Nephron (organoid): ENCODE measurements around the gene PPP1R15B.
A peak's percentile ranks its signal among the peaks of the same experiment; 100 is the strongest.

Experiments used
- H3K27ac Mint-ChIP-seq, 3 experiments: 2 replicates each; pipeline ENCODE4 v1.8.0; 2020; ENCODE audit warnings: mixed read lengths in 3 of 3, mild to moderate bottlenecking in 2 of 3, moderate library complexity in 1 of 3
- H3K27me3 Mint-ChIP-seq: 2 replicates; pipeline ENCODE4 v1.8.0; 2021; ENCODE audit warnings: low read depth, mild to moderate bottlenecking, moderate library complexity, mixed read lengths
- H3K36me3 Mint-ChIP-seq: 2 replicates; pipeline ENCODE4 v1.8.0; 2020; ENCODE audit warnings: low read depth, mixed read lengths
- H3K4me1 Mint-ChIP-seq: 2 replicates; pipeline ENCODE4 v1.8.0; 2020; ENCODE audit warnings: mixed read lengths
- H3K4me3 Mint-ChIP-seq, 3 experiments: 2 replicates each; pipeline ENCODE4 v1.8.0; 2020; ENCODE audit warnings: mild to moderate bottlenecking in 3 of 3, mixed read lengths in 3 of 3, moderate library complexity in 2 of 3
- H3K9me3 Mint-ChIP-seq: 2 replicates; pipeline ENCODE4 v1.8.0; 2020; ENCODE audit warnings: mixed read lengths
- TF ChIP-seq, protein P1 (sequence below), 3 experiments: fragments of 200-600 bp; sonication (generic); IDR thresholded peaks; one replicate each; pipeline ENCODE4 v1.5.0; 2021; ENCODE audit warnings: antibody characterized with exemption in 3 of 3; ENCODE audit not compliant: unreplicated experiment in 3 of 3

The PPP1R15B gene

DNA sequence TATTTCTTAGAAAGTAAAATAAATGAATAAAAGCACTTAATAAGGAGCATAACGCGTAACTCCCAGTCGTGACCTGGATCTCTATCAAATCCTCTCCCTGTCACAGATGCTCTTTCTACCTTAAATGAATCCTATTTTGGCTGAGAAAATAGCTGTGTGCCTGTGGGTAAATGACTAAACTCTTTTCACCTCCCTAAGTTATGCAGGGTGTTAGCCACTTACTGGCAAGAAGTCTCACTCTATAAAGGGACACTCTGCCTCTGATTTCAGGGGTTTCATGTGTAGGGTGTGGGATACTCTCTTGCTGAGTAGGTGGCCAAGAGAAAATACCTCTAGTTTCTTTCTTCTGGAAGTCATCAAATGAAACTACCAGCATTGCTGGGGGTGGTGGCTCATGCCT is 24.3 kb upstream of the PPP1R15B start:
- TF ChIP-seq, protein P1, sequence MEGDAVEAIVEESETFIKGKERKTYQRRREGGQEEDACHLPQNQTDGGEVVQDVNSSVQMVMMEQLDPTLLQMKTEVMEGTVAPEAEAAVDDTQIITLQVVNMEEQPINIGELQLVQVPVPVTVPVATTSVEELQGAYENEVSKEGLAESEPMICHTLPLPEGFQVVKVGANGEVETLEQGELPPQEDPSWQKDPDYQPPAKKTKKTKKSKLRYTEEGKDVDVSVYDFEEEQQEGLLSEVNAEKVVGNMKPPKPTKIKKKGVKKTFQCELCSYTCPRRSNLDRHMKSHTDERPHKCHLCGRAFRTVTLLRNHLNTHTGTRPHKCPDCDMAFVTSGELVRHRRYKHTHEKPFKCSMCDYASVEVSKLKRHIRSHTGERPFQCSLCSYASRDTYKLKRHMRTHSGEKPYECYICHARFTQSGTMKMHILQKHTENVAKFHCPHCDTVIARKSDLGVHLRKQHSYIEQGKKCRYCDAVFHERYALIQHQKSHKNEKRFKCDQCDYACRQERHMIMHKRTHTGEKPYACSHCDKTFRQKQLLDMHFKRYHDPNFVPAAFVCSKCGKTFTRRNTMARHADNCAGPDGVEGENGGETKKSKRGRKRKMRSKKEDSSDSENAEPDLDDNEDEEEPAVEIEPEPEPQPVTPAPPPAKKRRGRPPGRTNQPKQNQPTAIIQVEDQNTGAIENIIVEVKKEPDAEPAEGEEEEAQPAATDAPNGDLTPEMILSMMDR (IDR thresholded peaks at IDR 0.05; ENCODE audit: unreplicated experiment in 3 of 3), result no peak
- H3K27me3 Mint-ChIP-seq, result no peaks in the 10 kb centered on the region
- H3K4me1 Mint-ChIP-seq, result peaks cover 4% of the 10 kb centered on the region
- H3K36me3 Mint-ChIP-seq, result peaks cover 67% of the 10 kb centered on the region
- H3K9me3 Mint-ChIP-seq, result no peaks in the 10 kb centered on the region
- H3K27ac Mint-ChIP-seq, result no peak overlapping the region
- H3K4me3 Mint-ChIP-seq, result no peak overlapping the region

DNA sequence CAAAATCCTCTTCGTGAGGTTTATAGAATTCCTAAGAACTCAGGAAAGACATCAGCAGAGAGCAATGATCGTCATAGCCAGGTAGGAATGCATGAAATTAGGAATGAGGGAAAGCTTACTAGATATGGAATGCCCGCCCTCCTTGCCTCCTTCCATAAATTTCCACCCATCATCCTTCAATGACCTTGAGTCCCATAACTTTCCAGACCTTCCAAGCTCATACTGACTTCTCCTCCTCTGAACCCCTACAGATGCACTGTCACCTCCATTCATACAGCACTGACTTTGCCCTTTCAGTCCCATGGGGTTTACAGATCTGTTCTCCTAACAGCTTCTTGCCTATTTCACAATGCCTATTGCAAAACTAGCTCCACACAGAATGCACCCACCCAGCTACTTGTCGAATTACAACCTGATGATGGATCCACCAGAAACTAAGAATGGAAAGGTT is 23.8 kb upstream of the PPP1R15B start:
- H3K4me3 Mint-ChIP-seq, result no peak overlapping the region
- TF ChIP-seq, protein P1 (IDR thresholded peaks at IDR 0.05; ENCODE audit: unreplicated experiment in 3 of 3), result no peak
- no peak overlapping the region for H3K27ac Mint-ChIP-seq
- no peaks in the 10 kb centered on the region for H3K27me3 Mint-ChIP-seq
- H3K36me3 Mint-ChIP-seq, result peaks cover 67% of the 10 kb centered on the region
- no peaks in the 10 kb centered on the region for H3K9me3 Mint-ChIP-seq
- H3K4me1 Mint-ChIP-seq, result peaks cover 4% of the 10 kb centered on the region

DNA sequence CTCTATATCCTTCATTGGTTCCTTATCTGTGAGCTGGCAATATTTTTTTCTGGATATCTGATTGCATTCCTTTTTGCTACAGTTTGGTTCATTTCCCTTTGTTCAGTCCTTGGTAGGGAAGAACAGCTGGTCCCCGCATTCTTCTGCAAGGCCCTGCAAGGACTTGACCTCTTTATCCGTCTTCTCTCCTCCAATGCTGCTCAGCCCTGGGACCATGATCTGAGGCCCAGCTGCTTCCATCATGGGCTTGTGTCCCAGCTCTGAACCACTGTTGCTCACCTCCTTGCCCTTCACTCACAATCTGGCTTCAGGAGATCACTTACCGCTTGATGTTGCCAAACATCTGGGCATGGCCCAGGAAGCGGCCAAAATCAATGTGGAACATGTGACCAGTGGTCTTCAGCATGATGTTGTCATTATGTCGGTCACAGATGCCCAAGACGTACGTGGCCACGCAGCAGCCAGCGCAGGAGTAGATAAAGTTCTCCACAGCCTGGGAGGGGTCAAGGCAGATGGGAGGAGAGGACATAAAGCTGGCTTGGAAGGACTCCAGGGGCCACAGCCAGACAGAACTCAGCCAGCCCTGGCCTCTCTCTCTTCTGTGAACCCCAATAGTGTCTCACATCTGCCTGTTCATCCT is 22.6 kb upstream of the PPP1R15B start:
- Mint-ChIP-seq H3K4me1 (peaks cover 4% of the 10 kb centered on the region), H3K36me3 (peaks cover 63% of the 10 kb centered on the region), H3K9me3 (no peaks in the 10 kb centered on the region), H3K27me3 (no peaks in the 10 kb centered on the region), H3K4me3 (no peak overlapping the region), H3K27ac (no peak overlapping the region)
- TF ChIP-seq, protein P1 (IDR thresholded peaks at IDR 0.05; ENCODE audit: unreplicated experiment in 3 of 3), result no peak

DNA sequence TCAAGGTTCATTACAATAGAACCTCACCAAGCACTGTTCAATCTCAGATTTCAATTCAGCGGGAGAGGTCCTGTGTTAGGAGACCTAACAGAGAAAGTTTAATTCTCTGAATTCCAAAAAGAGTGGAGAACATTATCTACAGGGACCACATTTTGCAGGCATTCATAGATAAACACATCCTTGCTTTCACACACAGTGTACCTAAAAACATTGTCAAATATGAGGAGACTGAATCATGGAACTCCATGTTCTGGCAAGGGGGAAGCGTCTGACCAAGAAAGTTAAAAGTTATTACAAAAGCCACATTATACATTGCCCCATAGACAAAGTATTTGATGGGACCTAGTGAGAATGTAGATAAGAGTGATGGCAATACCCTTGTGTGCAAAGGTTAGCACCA is 21.1 kb upstream of the PPP1R15B start:
- H3K36me3 Mint-ChIP-seq, result peaks cover 61% of the 10 kb centered on the region

DNA sequence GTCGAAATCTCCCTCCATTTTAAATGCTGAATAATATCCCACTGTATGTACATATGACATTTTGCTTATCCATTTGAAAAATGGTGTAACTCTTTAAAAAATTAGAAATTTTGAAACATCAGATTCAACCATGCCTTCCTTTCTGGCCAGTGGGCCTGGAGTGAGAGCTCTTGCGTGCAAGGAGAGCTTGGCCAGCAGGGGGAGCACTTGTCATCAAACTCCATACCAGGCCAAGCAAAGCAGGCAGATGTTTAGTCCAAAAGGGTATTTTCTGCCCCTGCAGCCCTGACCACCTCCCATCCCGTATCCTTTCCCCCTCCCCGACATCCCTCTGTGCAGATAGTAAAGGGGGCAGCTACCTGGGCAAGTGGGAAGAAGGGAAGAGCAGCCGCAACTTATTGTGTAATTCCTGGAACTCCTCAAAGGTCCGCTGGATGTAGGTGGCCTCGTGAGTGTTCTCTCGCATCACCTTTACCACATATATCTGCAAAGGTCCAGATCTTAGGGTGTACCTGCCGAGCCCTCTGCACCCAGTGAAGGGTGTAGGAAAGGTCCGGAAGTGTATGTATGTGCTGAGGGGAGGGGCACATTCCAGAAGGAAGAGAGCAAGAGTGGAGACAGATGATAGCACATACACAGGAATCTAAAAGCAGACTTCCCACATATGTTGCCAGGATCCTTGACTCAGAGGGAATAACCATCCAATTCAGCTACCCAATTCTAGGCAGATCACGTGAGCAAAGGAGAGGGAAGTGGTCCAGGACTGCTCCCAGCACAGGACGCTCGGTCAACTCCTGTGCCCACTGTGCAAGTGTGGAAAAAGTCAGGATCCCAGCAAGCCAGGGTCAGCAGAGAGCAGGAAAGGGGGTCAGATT is 19.9 kb upstream of the PPP1R15B start:
- peak overlapping the region in 2 of 3 experiments; percentile 6 to 63 for H3K27ac Mint-ChIP-seq
- TF ChIP-seq, protein P1 (IDR thresholded peaks at IDR 0.05; ENCODE audit: unreplicated experiment in 3 of 3), result peak; percentile 91 to 93 (median 92)
- peaks cover 4% of the 10 kb centered on the region for H3K4me1 Mint-ChIP-seq
- H3K36me3 Mint-ChIP-seq, result peaks cover 61% of the 10 kb centered on the region
- H3K9me3 Mint-ChIP-seq, result no peaks in the 10 kb centered on the region
- no peaks in the 10 kb centered on the region for H3K27me3 Mint-ChIP-seq
- no peak overlapping the region for H3K4me3 Mint-ChIP-seq

More for the DNA sequence above, 21.1 kb upstream of the PPP1R15B start:
- TF ChIP-seq, protein P1 (IDR thresholded peaks at IDR 0.05; ENCODE audit: unreplicated experiment in 3 of 3), result no peak
- H3K27ac Mint-ChIP-seq, result no peak overlapping the region
- H3K4me3 Mint-ChIP-seq, result no peak overlapping the region
- no peaks in the 10 kb centered on the region for H3K27me3 Mint-ChIP-seq
- H3K4me1 Mint-ChIP-seq, result peaks cover 4% of the 10 kb centered on the region
- no peaks in the 10 kb centered on the region for H3K9me3 Mint-ChIP-seq
